NCI-H526 (cell line): Measurements from ENCODE around the gene PSME3.

ENCODE experiments used
- DNase-seq, 2 experiments: peaks; one replicate each; lab custom pipeline; 2025; lab: John Stamatoyannopoulos, UW

Gene PSME3

GRCh38 chr17:42832934-42833766, at the start of gene PSME3:
Gene PSME3 (plus strand): TSS chr17:42833397. CDS start chr17:42833632, 235 bp downstream.
- DNase-seq = peak; percentile 58 to 90

- no peak for DNase-seq
Measured at GRCh38 chr17:42783791-42784138, 49.4 kb upstream of the PSME3 start.

- DNase-seq = peak in 1 of 2 experiments; percentile 25
Measured at GRCh38 chr17:42784409-42784808, 48.8 kb upstream of the PSME3 start.

GRCh38 chr17:42784811-42785592, 48.2 kb upstream of the PSME3 start:
- no peak for DNase-seq

- DNase-seq = no peak
Measured at GRCh38 chr17:42787266-42787665, 45.9 kb upstream of the PSME3 start.

- no peak for DNase-seq
Measured at GRCh38 chr17:42791948-42792347, 41.2 kb upstream of the PSME3 start.

GRCh38 chr17:42792545-42792944, 40.7 kb upstream of the PSME3 start:
- no peak for DNase-seq

- no peak for DNase-seq
Measured at GRCh38 chr17:42795061-42795460, 38.1 kb upstream of the PSME3 start.

GRCh38 chr17:42795465-42795864, 37.7 kb upstream of the PSME3 start:
- DNase-seq = no peak

- DNase-seq = no peak
Measured at GRCh38 chr17:42796066-42796758, 37.0 kb upstream of the PSME3 start.

- DNase-seq = no peak
Measured at GRCh38 chr17:42797067-42798007, 35.9 kb upstream of the PSME3 start.

GRCh38 chr17:42798011-42798382, 35.2 kb upstream of the PSME3 start:
- no peak for DNase-seq

GRCh38 chr17:42798383-42799380, 34.5 kb upstream of the PSME3 start, which contains the start of the genes CNTD1 and COA3:
Gene CNTD1 (plus strand): TSS chr17:42798861. CDS start chr17:42799068, 207 bp downstream.
Gene COA3 (minus strand): TSS chr17:42798704. CDS start chr17:42798681, 23 bp downstream.
- DNase-seq = peak; percentile 84 to 94

- no peak for DNase-seq
Measured at GRCh38 chr17:42803074-42803883, 29.9 kb upstream of the PSME3 start.

- DNase-seq = peak in 1 of 2 experiments; percentile 54
Measured at GRCh38 chr17:42804918-42805367, 28.3 kb upstream of the PSME3 start.

GRCh38 chr17:42806249-42806648, 26.9 kb upstream of the PSME3 start:
- no peak for DNase-seq

GRCh38 chr17:42809250-42809649, 23.9 kb upstream of the PSME3 start:
- DNase-seq = no peak

- no peak for DNase-seq
Measured at GRCh38 chr17:42814633-42815399, 18.4 kb upstream of the PSME3 start.
